MM.1S (cell line): Measurements from ENCODE around the gene VCPKMT.

Experiments used
- DNase-seq: peaks from one replicate; pipeline ENCODE4 v3.0.0-alpha.2; 2015
- H2AFZ ChIP-seq: fragments of 300-600 bp; sonication (generic); 2 replicates; pipeline ENCODE4 v1.6.0; 2016; ENCODE audit warnings: antibody characterized with exemption, low read length
- H3F3A ChIP-seq: fragments of 300-600 bp; sonication (generic); 2 replicates; pipeline ENCODE4 v1.6.1; 2016; ENCODE audit warnings: mild to moderate bottlenecking, antibody characterized with exemption, low read length, moderate library complexity, mixed read lengths; ENCODE audit not compliant: insufficient read depth
- H3K27ac ChIP-seq: fragments of 300-600 bp; sonication (generic); 2 replicates; pipeline ENCODE4 v1.5.1; 2016; ENCODE audit warnings: mild to moderate bottlenecking, low read length
- H3K27me3 ChIP-seq: fragments of 300-600 bp; sonication (generic); replicated peaks from 2 replicates; pipeline ENCODE4 v1.6.0; 2016; ENCODE audit warnings: low read length; ENCODE audit not compliant: insufficient read depth
- H3K36me3 ChIP-seq: fragments of 300-600 bp; sonication (generic); replicated peaks from 2 replicates; pipeline ENCODE4 v1.6.1; 2016; ENCODE audit warnings: mild to moderate bottlenecking, low read length, mixed read lengths; ENCODE audit not compliant: insufficient read depth
- H3K4me1 ChIP-seq: fragments of 300-600 bp; sonication (generic); 2 replicates; pipeline ENCODE4 v1.6.1; 2016; ENCODE audit warnings: low read length, mixed read lengths
- H3K4me2 ChIP-seq: fragments of 300-600 bp; sonication (generic); 2 replicates; pipeline ENCODE4 v1.6.0; 2016; ENCODE audit warnings: low read depth, low read length
- H3K4me3 ChIP-seq: fragments of 300-600 bp; sonication (generic); 2 replicates; pipeline ENCODE4 v1.5.1; 2016; ENCODE audit warnings: low read length, mixed read lengths
- H3K79me2 ChIP-seq: fragments of 300-600 bp; sonication (generic); 2 replicates; pipeline ENCODE4 v1.6.1; 2016; ENCODE audit warnings: mixed run types, low read length, mixed read lengths
- H3K9ac ChIP-seq: fragments of 300-600 bp; sonication (generic); 2 replicates; pipeline ENCODE4 v1.6.1; 2016; ENCODE audit warnings: low read length, mixed read lengths
- H3K9me2 ChIP-seq: fragments of 300-600 bp; sonication (generic); replicated peaks from 2 replicates; pipeline ENCODE4 v1.6.1; 2016; ENCODE audit warnings: mild to moderate bottlenecking, low read length, mixed read lengths; ENCODE audit not compliant: insufficient read depth
- H3K9me3 ChIP-seq: fragments of 300-600 bp; sonication (generic); replicated peaks from 2 replicates; pipeline ENCODE4 v1.6.1; 2016; ENCODE audit warnings: mild to moderate bottlenecking, low read length, mixed read lengths; ENCODE audit not compliant: insufficient read depth
- H4K20me1 ChIP-seq: fragments of 300-600 bp; sonication (generic); 2 replicates; pipeline ENCODE4 v1.6.1; 2016; ENCODE audit warnings: mild to moderate bottlenecking, low read length, moderate library complexity, mixed read lengths; ENCODE audit not compliant: insufficient read depth
- EZH2 ChIP-seq: fragments of 300-600 bp; sonication (generic); optimal IDR thresholded peaks from 2 replicates; pipeline ENCODE3; 2017; ENCODE audit warnings: low read depth, mild to moderate bottlenecking, antibody characterized with exemption, low read length, mixed read lengths
- EZH2phosphoT487 ChIP-seq: fragments of 300-600 bp; sonication (generic); IDR thresholded peaks from 2 replicates; pipeline ENCODE4 v1.6.1; 2018; ENCODE audit warnings: antibody characterized with exemption, low read length
- TF ChIP-seq, protein P1 (sequence below): fragments of 300-600 bp; sonication (generic); IDR thresholded peaks from 2 replicates; pipeline ENCODE4 v1.5.1; 2016; ENCODE audit warnings: antibody characterized with exemption, low read length, mixed read lengths

The VCPKMT gene

DNA sequence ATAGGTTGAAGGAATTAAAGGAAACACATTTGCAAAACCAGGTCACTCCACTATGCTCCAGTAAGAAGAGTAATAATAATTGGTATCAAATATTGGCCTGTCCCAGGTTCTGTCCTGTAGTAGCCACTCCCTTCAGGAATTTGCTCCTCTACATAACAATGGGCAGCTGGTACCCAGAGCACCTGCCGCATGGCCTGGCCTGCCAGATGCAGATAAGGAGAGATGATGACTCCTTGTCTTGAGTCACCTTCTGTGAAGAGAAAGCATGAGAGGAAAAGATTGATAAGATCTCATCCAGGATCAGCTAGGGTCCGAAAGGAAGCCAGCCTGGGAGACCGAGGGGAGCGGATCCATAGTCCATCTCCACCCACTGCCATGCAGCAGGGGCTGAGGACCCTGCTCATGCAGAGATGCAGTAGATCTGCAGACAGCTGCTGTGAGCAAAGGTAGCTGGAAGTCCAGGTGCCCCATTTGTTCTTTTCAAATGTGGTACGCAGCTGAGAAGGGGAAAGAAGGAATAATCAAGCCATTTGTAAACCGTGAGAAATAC is 24.3 kb downstream of the VCPKMT start:
- TF ChIP-seq EZH2: no peak
- no peak for TF ChIP-seq EZH2phosphoT487
- TF ChIP-seq, protein P1, sequence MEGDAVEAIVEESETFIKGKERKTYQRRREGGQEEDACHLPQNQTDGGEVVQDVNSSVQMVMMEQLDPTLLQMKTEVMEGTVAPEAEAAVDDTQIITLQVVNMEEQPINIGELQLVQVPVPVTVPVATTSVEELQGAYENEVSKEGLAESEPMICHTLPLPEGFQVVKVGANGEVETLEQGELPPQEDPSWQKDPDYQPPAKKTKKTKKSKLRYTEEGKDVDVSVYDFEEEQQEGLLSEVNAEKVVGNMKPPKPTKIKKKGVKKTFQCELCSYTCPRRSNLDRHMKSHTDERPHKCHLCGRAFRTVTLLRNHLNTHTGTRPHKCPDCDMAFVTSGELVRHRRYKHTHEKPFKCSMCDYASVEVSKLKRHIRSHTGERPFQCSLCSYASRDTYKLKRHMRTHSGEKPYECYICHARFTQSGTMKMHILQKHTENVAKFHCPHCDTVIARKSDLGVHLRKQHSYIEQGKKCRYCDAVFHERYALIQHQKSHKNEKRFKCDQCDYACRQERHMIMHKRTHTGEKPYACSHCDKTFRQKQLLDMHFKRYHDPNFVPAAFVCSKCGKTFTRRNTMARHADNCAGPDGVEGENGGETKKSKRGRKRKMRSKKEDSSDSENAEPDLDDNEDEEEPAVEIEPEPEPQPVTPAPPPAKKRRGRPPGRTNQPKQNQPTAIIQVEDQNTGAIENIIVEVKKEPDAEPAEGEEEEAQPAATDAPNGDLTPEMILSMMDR: no peak
- 0 out of 2 replicates have a peak, but pooled peaks cover 10% of the 10 kb centered on the region for H3F3A ChIP-seq
- no peak overlapping the region for H3K9ac ChIP-seq
- peaks cover 13% of the 10 kb centered on the region for H3K4me1 ChIP-seq
- no peaks in the 10 kb centered on the region for H3K9me2 ChIP-seq
- DNase-seq: no peak
- no peaks in the 10 kb centered on the region for H4K20me1 ChIP-seq
- H3K4me2 ChIP-seq: no peak overlapping the region
- no peaks in the 10 kb centered on the region for H3K9me3 ChIP-seq
- H3K27ac ChIP-seq: no peak overlapping the region
- no peaks in the 10 kb centered on the region for H3K27me3 ChIP-seq
- H3K36me3 ChIP-seq: no peaks in the 10 kb centered on the region
- no peaks in the 10 kb centered on the region for H3K79me2 ChIP-seq
- no peak overlapping the region for H2AFZ ChIP-seq
- no peak overlapping the region for H3K4me3 ChIP-seq

DNA sequence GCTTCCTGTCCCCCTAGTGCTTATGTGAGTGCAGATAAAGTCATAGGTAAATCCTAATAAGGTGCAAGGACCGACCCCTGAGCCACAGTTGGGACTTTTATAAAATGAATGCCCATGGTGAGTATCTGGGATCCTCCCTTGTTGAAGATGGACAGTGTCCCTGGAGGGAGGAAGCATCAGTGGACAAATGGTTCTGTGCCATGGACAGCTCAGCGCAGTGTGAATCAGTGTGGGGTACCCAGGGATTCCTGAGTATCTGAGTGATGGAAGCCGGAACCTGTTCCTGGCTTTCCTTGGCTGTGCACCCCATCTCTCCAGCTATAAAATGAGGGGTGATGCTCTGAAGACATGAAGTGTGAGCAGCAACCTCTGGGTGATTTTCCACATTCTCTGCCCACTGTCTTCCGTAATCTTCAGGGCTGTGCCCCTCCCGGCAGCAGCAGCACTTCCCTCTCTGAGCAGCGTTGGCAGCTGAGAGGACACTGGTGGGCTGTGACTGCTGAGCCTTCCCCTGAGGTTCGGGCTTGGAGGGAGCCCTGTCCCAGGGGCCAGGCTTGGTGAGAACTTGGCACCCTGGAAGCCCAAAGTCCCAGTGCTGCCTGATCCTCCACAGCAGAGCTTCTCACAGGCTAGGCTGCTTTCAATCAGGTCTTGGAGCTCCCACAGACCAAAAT is 25.0 kb downstream of the VCPKMT start:
- H3K9me3 ChIP-seq: no peaks in the 10 kb centered on the region
- no peaks in the 10 kb centered on the region for H3K79me2 ChIP-seq
- no peak overlapping the region for H2AFZ ChIP-seq
- no peak overlapping the region for H3K9ac ChIP-seq
- no peak overlapping the region for H3K4me3 ChIP-seq
- 0 out of 2 replicates have a peak, but pooled peaks cover 11% of the 10 kb centered on the region for H3F3A ChIP-seq
- H4K20me1 ChIP-seq: no peaks in the 10 kb centered on the region
- TF ChIP-seq, protein P1: no peak
- TF ChIP-seq EZH2 (no peak), EZH2phosphoT487 (no peak)
- no peak for DNase-seq
- no peaks in the 10 kb centered on the region for H3K9me2 ChIP-seq
- H3K27ac ChIP-seq: no peak overlapping the region
- H3K36me3 ChIP-seq: no peaks in the 10 kb centered on the region
- no peak overlapping the region for H3K4me2 ChIP-seq
- no peaks in the 10 kb centered on the region for H3K27me3 ChIP-seq
- peaks cover 13% of the 10 kb centered on the region for H3K4me1 ChIP-seq

DNA sequence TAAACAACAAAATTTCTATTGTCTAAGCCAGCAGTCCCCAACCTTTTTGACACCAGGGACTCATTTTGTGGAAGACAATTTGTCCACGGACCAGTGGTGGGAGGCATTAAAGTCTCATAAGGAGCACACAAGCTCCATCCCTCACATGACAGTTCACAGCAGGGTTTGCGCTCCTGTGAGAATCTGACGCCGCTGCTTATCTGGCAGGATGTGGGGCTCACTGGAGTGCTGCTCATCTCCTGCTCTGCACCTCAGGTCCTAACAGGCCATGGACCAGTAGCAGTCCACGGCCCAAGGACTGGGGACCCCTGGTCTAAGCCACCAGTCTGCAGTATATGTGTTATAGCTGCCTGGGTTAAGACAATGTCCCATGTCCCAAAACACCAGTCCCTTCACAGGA is 27.2 kb downstream of the VCPKMT start:
- H3K27ac ChIP-seq: no peak overlapping the region
- no peak overlapping the region for H3K4me2 ChIP-seq
- no peak for DNase-seq
- H3K9ac ChIP-seq: no peak overlapping the region
- no peak overlapping the region for H3K4me3 ChIP-seq
- no peaks in the 10 kb centered on the region for H3K9me3 ChIP-seq
- H3K27me3 ChIP-seq: no peaks in the 10 kb centered on the region
- H3K36me3 ChIP-seq: no peaks in the 10 kb centered on the region
- no peak overlapping the region for H2AFZ ChIP-seq
- H3K79me2 ChIP-seq: no peaks in the 10 kb centered on the region
- TF ChIP-seq EZH2phosphoT487: no peak
- TF ChIP-seq EZH2: no peak
- TF ChIP-seq, protein P1: no peak
- no peaks in the 10 kb centered on the region for H3K9me2 ChIP-seq
- H4K20me1 ChIP-seq: no peaks in the 10 kb centered on the region
- H3F3A ChIP-seq: peaks cover 12% of the 10 kb centered on the region
- peaks cover 19% of the 10 kb centered on the region for H3K4me1 ChIP-seq
